Measurements from ENCODE around the gene ANKRD44. TPM values are rescaled to one million over a fixed set of nuclear protein-coding genes. Genes with fewer than 3 reads are reported as not detected.

ANKRD44 gene
- total RNA-seq, 4 donors from 2014 or later = 22.8 to 69.1 (median 37.5) TPM

GRCh38 chr2:197265036-197265435 is 45.5 kb downstream of the ANKRD44 start:
- TF ChIP-seq CTCF (IDR thresholded peaks at IDR 0.05; ENCODE audit: low read depth) = no peak

GRCh38 chr2:197264332-197264731 is 46.2 kb downstream of the ANKRD44 start:
- TF ChIP-seq CTCF (IDR thresholded peaks at IDR 0.05; ENCODE audit: low read depth) = no peak

GRCh38 chr2:197263077-197263476 is 47.5 kb downstream of the ANKRD44 start:
- TF ChIP-seq CTCF (IDR thresholded peaks at IDR 0.05; ENCODE audit: low read depth) = no peak

GRCh38 chr2:197261808-197262226 is 48.8 kb downstream of the ANKRD44 start:
- no peak for TF ChIP-seq CTCF (IDR thresholded peaks at IDR 0.05; ENCODE audit: low read depth)

- TF ChIP-seq CTCF (IDR thresholded peaks at IDR 0.05; ENCODE audit: low read depth) = no peak
Observed at GRCh38 chr2:197259470-197259999, 51.0 kb downstream of the ANKRD44 start.

- TF ChIP-seq CTCF (IDR thresholded peaks at IDR 0.05; ENCODE audit: low read depth) = no peak
Observed at GRCh38 chr2:197258580-197258979, 52.0 kb downstream of the ANKRD44 start.

GRCh38 chr2:197256547-197257170 is 53.9 kb downstream of the ANKRD44 start:
- no peak for TF ChIP-seq CTCF (IDR thresholded peaks at IDR 0.05; ENCODE audit: low read depth)
